Testis (tissue), 3 donors: ENCODE data around the gene RGS3. TPM values are rescaled to one million over a fixed set of nuclear protein-coding genes. Genes with fewer than 3 reads are reported as not detected.

Experiments
- DNase-seq: peaks from one replicate; pipeline ENCODE4 v3.0.0-alpha.2; 2019
- H3K27ac ChIP-seq, 2 donors: fragments of 200-600 bp; sonication (generic); one replicate each; pipeline ENCODE4 v1.5.1; 2019
- H3K27me3 ChIP-seq: fragments of 200-600 bp; sonication (generic); one replicate; pipeline ENCODE4 v1.5.1; 2019
- H3K36me3 ChIP-seq: fragments of 200-600 bp; sonication (generic); one replicate; pipeline ENCODE4 v1.5.1; 2017; ENCODE audit warnings: low read depth; ENCODE audit errors: missing control alignments
- H3K4me1 ChIP-seq: fragments of 200-600 bp; sonication (generic); one replicate; pipeline ENCODE4 v1.5.1; 2019
- H3K4me3 ChIP-seq, 2 donors: fragments of 200-600 bp; sonication (generic); one replicate each; pipeline ENCODE4 v1.5.1; 2017 to 2019
- H3K9me3 ChIP-seq: fragments of 200-600 bp; sonication (generic); one replicate; pipeline ENCODE4 v1.5.1; 2017
- POLR2A ChIP-seq: fragments of 450-650 bp; IDR thresholded peaks from one replicate; pipeline ENCODE4 v1.6.1; 2017; ENCODE audit warnings: antibody characterized with exemption, mild to moderate bottlenecking, moderate library complexity
- WGBS, 2 donors: methylation state at CpG; one replicate each; pipeline ENCODE4 v1.1.5; 2018; 5-methylcytosine and 5-hydroxymethylcytosine counted together
- intact Hi-C: fragments of 100-400 bp; cut with DNase I; formaldehyde crosslinking; loops from one replicate; pipeline ENCODE4 v1.15.1; 2023; ENCODE audit warnings: low total_unique reads
- polyA plus RNA-seq: library from polyadenylated mRNA; stranded (reverse); fragments of 350-450 nt; fragmentation: Illumina TruSeq; extraction: RNeasy Lipid Tissue Mini Kit (QIAGEN cat#74804); gene quantifications from one replicate; pipeline ENCODE4 v1.2.3, GENCODE V29; 2014; ENCODE audit warnings: low read depth, low replicate concordance; ENCODE audit not compliant: insufficient read depth
- total RNA-seq, 2 donors: library from RNA; depleted of rRNA; stranded (reverse); fragments of >200 nt; gene quantifications; one replicate each; pipeline ENCODE4 v1.2.3, GENCODE V29; 2016
- TF ChIP-seq, protein P1 (sequence below), 3 experiments: fragments of 450-650 bp in 2 of 3; fragments of 200-600 bp in 1 of 3; sonication (generic) in 1 of 3; IDR thresholded peaks; one replicate each; pipeline ENCODE4 v1.5.1; 2016 to 2019; ENCODE audit warnings: antibody characterized with exemption in 3 of 3, mild to moderate bottlenecking in 2 of 3, moderate library complexity in 1 of 3

RGS3 gene
- total and polyA plus RNA-seq, 3 donors from 2014 or later: 84.8 to 125 (median 119) TPM

DNA sequence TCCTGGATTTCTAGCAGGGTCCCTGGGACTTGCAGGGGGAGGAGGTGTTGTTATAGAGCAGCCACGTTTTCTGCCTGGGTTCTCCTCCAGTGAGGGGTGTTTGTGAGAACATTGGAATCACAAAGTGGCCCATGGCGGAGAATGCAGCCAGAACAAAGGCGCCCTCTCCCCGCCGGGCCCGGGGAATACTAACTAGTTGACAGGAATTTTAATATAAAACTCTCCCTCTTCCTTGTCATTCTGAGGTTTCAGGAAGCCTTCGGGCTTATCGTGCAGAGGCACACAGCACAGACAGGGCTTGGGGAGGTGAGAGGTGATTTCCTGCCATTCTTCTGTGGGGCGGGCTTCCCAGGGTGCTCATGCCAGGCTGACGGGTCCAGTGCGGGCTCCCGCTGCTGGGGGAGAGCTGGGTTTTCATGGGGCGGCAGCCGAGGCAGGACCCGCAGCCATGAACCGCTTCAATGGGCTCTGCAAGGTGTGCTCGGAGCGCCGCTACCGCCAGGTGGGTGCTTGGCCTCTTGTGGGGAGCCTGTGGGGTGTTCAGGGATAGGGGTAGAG is 37.7 kb downstream of the RGS3 start:
- no peak overlapping the region for H3K27ac ChIP-seq
- peak overlapping the region in 1 of 2 donors; percentile 18 for H3K4me3 ChIP-seq
- H3K36me3 ChIP-seq: no peaks in the 10 kb centered on the region
- WGBS, 2 donors: 86 to 91% methylated on average over 13 to 20 of the region's 20 CpGs
- H3K4me1 ChIP-seq: peaks cover 15% of the 10 kb centered on the region
- H3K9me3 ChIP-seq: no peaks in the 10 kb centered on the region
- intact Hi-C loops: no loop called here
- DNase-seq: no peak
- H3K27me3 ChIP-seq: no peaks in the 10 kb centered on the region
- TF ChIP-seq, protein P1, sequence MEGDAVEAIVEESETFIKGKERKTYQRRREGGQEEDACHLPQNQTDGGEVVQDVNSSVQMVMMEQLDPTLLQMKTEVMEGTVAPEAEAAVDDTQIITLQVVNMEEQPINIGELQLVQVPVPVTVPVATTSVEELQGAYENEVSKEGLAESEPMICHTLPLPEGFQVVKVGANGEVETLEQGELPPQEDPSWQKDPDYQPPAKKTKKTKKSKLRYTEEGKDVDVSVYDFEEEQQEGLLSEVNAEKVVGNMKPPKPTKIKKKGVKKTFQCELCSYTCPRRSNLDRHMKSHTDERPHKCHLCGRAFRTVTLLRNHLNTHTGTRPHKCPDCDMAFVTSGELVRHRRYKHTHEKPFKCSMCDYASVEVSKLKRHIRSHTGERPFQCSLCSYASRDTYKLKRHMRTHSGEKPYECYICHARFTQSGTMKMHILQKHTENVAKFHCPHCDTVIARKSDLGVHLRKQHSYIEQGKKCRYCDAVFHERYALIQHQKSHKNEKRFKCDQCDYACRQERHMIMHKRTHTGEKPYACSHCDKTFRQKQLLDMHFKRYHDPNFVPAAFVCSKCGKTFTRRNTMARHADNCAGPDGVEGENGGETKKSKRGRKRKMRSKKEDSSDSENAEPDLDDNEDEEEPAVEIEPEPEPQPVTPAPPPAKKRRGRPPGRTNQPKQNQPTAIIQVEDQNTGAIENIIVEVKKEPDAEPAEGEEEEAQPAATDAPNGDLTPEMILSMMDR (IDR thresholded peaks at IDR 0.05): no peak

DNA sequence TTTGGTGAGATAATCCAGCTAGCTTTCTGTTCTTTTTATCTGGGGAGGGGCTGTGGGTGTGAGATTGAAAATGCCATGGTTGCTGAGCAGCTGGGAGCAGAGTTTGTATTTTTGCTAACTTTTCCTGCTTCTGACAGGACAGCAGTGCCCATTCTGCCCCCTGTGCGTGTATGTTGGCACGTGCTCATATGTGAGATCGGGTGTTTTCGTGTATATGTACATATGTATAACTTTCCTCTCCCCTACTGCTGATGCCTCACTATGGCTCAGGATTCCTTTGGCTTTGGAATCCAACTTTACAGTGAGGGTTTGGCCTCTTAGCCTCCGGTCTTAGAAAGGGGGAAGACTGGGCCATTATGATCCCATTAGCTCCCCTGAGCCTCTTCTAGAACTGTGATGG is 38.3 kb downstream of the RGS3 start:
- no peaks in the 10 kb centered on the region for H3K27me3 ChIP-seq
- no peaks in the 10 kb centered on the region for H3K36me3 ChIP-seq
- H3K27ac ChIP-seq: no peak overlapping the region
- H3K4me3 ChIP-seq: peak overlapping the region in 1 of 2 donors; percentile 18
- intact Hi-C loops: no loop called here
- no peaks in the 10 kb centered on the region for H3K9me3 ChIP-seq
- TF ChIP-seq, protein P1 (IDR thresholded peaks at IDR 0.05): no peak
- no peak for TF ChIP-seq POLR2A
- DNase-seq: no peak
- peaks cover 15% of the 10 kb centered on the region for H3K4me1 ChIP-seq
- WGBS, 2 donors: 82 to 93% methylated on average over 5 of the region's 5 CpGs

DNA sequence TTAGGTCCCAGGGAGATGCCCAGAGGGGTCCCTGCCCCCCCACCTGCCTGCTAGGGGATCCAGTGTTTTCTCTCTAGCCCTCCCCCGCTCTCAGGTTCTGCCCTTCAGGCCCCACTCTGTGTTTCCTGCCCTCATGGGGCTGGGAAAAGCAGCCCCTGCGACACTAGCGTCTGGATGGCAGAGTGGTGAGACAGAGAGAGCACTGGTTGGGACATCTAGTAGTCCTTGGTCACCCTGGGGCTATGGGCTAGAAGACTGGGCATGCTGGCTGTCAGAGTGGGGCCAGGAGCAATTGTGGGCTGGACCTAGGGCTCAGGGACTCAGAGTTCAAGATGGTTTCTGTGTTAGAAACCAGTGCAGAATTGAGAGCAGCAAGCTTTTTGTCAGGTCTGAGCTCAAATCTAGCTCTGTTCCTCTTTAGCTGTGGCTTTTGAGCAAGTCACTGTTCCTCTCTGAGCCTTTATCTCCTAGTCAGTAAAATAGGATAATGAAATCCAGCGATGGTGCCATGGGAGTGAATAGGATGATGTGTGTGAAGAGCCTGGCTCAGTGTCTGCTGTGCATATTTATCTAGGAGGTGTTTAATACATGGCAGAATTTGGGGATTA is 39.0 kb downstream of the RGS3 start:
- H3K27ac ChIP-seq: no peak overlapping the region
- no peak overlapping the region for H3K4me3 ChIP-seq
- H3K9me3 ChIP-seq: no peaks in the 10 kb centered on the region
- H3K4me1 ChIP-seq: peaks cover 15% of the 10 kb centered on the region
- 83 to 88% methylated on average over 4 of the region's 4 CpGs for WGBS, 2 donors
- TF ChIP-seq, protein P1 (IDR thresholded peaks at IDR 0.05): no peak
- no peak for TF ChIP-seq POLR2A
- H3K36me3 ChIP-seq: no peaks in the 10 kb centered on the region
- intact Hi-C loops: no loop called here
- DNase-seq: no peak
- no peaks in the 10 kb centered on the region for H3K27me3 ChIP-seq

DNA sequence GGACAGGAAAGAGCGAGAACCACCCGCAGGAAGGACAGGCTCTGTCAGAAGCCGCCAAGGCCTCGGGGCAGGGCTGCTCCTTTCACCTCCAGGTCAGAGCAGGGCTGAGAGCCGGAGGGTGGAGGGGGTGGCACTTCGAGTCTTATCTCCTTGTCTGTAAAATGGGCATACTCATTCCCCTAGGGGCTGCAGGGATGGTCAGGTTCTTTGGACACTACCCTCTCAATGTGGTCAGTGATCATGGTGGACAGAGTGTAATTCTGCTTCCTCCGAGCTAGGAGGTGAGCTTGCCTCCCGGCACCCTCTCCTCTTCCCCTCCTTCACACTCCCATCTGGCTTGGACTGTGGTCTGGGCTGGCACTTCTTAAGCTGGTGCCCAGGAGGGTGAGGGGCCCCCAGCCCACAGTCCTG is 39.6 kb downstream of the RGS3 start:
- Histone ChIP-seq H3K4me1 (peaks cover 15% of the 10 kb centered on the region), H3K36me3 (no peaks in the 10 kb centered on the region), H3K27me3 (no peaks in the 10 kb centered on the region), H3K4me3 (no peak overlapping the region), H3K9me3 (no peaks in the 10 kb centered on the region), H3K27ac (no peak overlapping the region)
- TF ChIP-seq POLR2A: no peak
- TF ChIP-seq, protein P1 (IDR thresholded peaks at IDR 0.05): no peak
- no peak for DNase-seq
- intact Hi-C loops: no loop called here
- 77 to 86% methylated on average over 5 to 8 of the region's 8 CpGs for WGBS, 2 donors
